ENCODE measurements around the gene SPEG.
"Not testable (repeated sequence)": the region's sequence is repeated elsewhere in the genome, so short reads cannot be mapped to it uniquely, and the experiment has no call there.

The SPEG gene

GRCh38 chr2:219405451-219405850, 29.2 kb upstream of the SPEG start:
- DNase-seq (ENCODE audit: low spot score) = no peak

DNA sequence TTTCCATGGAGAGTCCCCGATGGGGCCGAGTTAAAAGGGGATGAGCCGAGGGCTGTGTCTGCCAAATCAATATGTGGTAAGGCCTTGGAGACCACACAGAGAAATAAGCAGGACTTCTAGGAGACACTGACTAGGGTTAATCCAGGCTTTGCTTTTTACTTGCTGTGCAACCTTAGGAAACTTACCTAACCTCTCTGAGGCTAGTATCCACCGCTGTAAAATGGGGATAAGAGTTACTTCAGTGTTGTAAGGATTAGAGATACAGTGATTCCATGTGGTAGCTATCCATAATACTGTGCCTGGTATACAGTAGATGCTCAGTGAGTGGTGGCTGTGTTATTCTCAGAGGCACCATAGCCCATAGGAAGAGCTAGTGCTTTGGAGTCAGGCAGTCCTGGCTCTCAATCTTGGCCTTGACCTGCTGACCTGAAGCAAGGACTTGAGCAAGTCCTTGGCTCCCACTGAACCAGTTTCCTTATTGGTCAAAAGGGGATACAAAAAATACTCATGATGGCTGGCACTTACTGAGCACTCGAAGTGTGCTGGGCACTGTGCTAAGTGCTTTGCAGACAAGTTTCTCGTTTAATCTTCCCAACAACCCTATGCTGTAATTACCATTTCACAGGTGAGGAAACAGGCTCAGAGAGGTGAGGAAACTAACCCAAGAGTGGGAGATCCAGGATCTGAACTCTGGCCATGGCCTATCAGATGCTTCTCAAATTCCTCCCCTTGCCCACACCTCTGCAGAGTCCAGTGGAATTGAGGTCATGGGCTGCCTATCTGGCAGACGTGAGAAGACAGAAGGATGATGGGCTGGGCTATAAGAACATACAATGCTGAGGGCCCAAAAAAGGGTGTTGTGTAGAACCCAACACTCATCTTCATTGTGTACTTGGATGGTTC, 28.4 kb upstream of the SPEG start:
- DNase-seq (ENCODE audit: low spot score) = no peak

- no peak for DNase-seq (ENCODE audit: low spot score)
Measured at GRCh38 chr2:219406861-219407230, 27.8 kb upstream of the SPEG start.

- DNase-seq (ENCODE audit: low spot score) = not testable (repeated sequence)
Measured at GRCh38 chr2:219407343-219407742, 27.3 kb upstream of the SPEG start.

- DNase-seq (ENCODE audit: low spot score) = no peak
Measured at GRCh38 chr2:219408204-219408603, 26.4 kb upstream of the SPEG start.

GRCh38 chr2:219408631-219409030, 26.0 kb upstream of the SPEG start:
- no peak for DNase-seq (ENCODE audit: low spot score)

GRCh38 chr2:219409619-219410018, 25.0 kb upstream of the SPEG start:
- DNase-seq (ENCODE audit: low spot score) = no peak

GRCh38 chr2:219410390-219410789, 24.3 kb upstream of the SPEG start:
- no peak for DNase-seq (ENCODE audit: low spot score)

GRCh38 chr2:219414857-219415256, 19.8 kb upstream of the SPEG start:
- DNase-seq (ENCODE audit: low spot score) = no peak

GRCh38 chr2:219415580-219416234, 18.9 kb upstream of the SPEG start:
- DNase-seq (ENCODE audit: low spot score) = no peak

GRCh38 chr2:219416235-219416602, 18.4 kb upstream of the SPEG start:
- DNase-seq (ENCODE audit: low spot score) = no peak

- DNase-seq (ENCODE audit: low spot score) = no peak
Measured at GRCh38 chr2:219416938-219417337, 17.7 kb upstream of the SPEG start.

GRCh38 chr2:219417374-219417773, 17.3 kb upstream of the SPEG start:
- no peak for DNase-seq (ENCODE audit: low spot score)

GRCh38 chr2:219418155-219419011, 16.3 kb upstream of the SPEG start, which contains the start of gene DES:
TSS of gene DES (plus strand) at chr2:219418377. CDS start at chr2:219418463, 86 bp downstream.
- DNase-seq (ENCODE audit: low spot score) = no peak

- no peak for DNase-seq (ENCODE audit: low spot score)
Measured at GRCh38 chr2:219419012-219419324, 15.7 kb upstream of the SPEG start.

DNA sequence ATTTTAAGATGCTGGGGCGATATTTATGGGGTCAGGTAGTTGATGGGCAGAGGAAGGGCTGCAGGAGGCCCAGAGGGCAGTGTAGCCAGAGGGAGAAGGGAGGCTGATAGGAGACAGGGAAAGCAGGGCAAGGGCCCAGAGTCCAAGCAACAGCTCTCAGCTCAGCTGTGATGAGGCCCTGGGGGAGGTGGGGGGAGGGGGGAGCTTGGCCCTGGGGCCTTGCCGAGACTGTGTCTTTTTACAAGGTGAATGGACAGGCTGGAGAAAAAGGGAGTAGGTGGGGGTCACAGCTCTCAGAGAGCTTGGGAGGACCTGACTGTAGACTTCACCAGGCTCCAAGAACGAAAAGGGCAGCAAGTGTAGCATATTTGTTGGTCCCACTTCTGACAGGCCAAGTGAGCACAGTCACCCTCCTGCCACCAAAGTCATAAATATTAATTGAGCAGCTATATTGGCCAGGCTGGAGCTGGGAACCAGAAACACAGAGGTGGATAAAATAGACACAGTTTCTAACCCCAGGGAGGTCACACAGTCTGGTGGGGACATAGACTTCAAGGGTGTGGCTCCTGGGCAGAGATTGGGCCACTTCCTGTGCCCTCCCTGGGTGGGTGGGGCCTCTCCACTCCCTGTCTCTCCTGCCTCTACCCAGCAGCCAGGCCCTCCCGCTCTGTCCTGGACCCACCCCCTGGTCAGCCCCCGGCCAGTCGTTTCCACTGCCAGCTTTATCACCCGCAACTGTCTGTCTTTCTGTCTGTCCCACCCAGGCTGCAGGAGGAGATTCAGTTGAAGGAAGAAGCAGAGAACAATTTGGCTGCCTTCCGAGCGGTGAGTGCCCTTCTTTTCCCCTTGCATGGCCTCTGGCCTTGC, 15.1 kb upstream of the SPEG start:
- no peak for DNase-seq (ENCODE audit: low spot score)

DNA sequence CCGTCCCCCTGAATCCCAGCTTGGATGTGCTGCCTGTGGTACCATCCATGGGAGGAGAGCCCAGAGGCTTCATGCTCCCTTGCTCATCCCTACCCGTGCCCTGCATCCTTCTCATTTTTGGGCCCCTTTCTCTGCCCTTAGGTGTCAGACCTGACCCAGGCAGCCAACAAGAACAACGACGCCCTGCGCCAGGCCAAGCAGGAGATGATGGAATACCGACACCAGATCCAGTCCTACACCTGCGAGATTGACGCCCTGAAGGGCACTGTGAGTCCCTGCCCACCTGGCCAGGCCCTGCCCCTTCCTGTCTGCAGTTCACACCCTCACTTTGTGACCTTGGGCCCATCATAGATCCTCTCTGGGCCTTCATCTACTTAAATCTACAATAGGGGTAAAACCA, 14.0 kb upstream of the SPEG start:
- DNase-seq (ENCODE audit: low spot score) = no peak

GRCh38 chr2:219421323-219421722, 13.3 kb upstream of the SPEG start:
- DNase-seq (ENCODE audit: low spot score) = no peak

- DNase-seq (ENCODE audit: low spot score) = no peak
Measured at GRCh38 chr2:219422952-219423534, 11.6 kb upstream of the SPEG start.

- no peak for DNase-seq (ENCODE audit: low spot score)
Measured at GRCh38 chr2:219423652-219424377, 10.8 kb upstream of the SPEG start.

Data from activated CD4-positive, alpha-beta T cell treated with anti-CD3 and anti-CD28 coated beads, Interleukin-2, Interleukin-4, amounts not matched to agents 100 ng/mL and 50 ng/mL, durations not matched to agents 16 hours and 8 hours (primary cell).